ENCODE results near the gene MARCKS. TPM values are rescaled to one million over a fixed set of nuclear protein-coding genes. Genes with fewer than 3 reads are reported as not detected.
A peak's percentile ranks its signal among the peaks of the same experiment; 100 is the strongest.
"Not testable (repeated sequence)": the region's sequence is repeated elsewhere in the genome, so short reads cannot be mapped to it uniquely, and the experiment has no call there.

The MARCKS gene
- polyA plus RNA-seq, 2 of the 4 experiments (the other 2 are of a cell fraction) = 21.2 to 39.4 TPM

- WGBS (ENCODE audit: missing lambda C conversion rate) = 22% methylated on average over 6 of the region's 6 CpGs
- no peak for TF ChIP-seq HMGXB4 (CRISPR knock-in tag; IDR thresholded peaks at IDR 0.05; ENCODE audit: borderline replicate concordance)
- TF ChIP-seq POLR2AphosphoS2 (conservative IDR thresholded peaks at IDR 0.05; ENCODE audit: low read length) = no peak
- no peak for TF ChIP-seq FOSL2 (IDR thresholded peaks at IDR 0.05)
- TF ChIP-seq FOSL2 (CRISPR knock-in tag; IDR thresholded peaks at IDR 0.05) = no peak
- no peak for TF ChIP-seq PBX3 (IDR thresholded peaks at IDR 0.05)
- TF ChIP-seq FOSB (CRISPR knock-in tag; IDR thresholded peaks at IDR 0.05) = no peak
- no peak for TF ChIP-seq RARB (CRISPR knock-in tag; IDR thresholded peaks at IDR 0.05)
- no peak for TF ChIP-seq CEBPB (IDR thresholded peaks at IDR 0.05)
- TF ChIP-seq TFCP2L1 (CRISPR knock-in tag; IDR thresholded peaks at IDR 0.05) = no peak
- TF ChIP-seq ESRRA (IDR thresholded peaks at IDR 0.05; ENCODE audit: borderline replicate concordance, low read length) = no peak
- TF ChIP-seq PHF8 (IDR thresholded peaks at IDR 0.05; ENCODE audit: borderline replicate concordance, low read depth) = no peak
- TF ChIP-seq CBX2 (IDR thresholded peaks at IDR 0.05; ENCODE audit: borderline replicate concordance, low read depth) = no peak
- no peak for TF ChIP-seq ZFP36 (IDR thresholded peaks at IDR 0.05; ENCODE audit: borderline replicate concordance, partially characterized antibody)
- TF ChIP-seq CHD4 (IDR thresholded peaks at IDR 0.05; ENCODE audit: borderline replicate concordance) = no peak
- no peak for TF ChIP-seq HES2 (IDR thresholded peaks at IDR 0.05)
- no peak for TF ChIP-seq EHF (CRISPR knock-in tag; IDR thresholded peaks at IDR 0.05)
- TF ChIP-seq NPAS2 (CRISPR knock-in tag; IDR thresholded peaks at IDR 0.05; ENCODE audit: borderline replicate concordance) = no peak
- no peak for TF ChIP-seq TP53 (CRISPR knock-in tag; IDR thresholded peaks at IDR 0.05)
- no peak for TF ChIP-seq CHD2 (IDR thresholded peaks at IDR 0.05; ENCODE audit: low read length, partially characterized antibody)
- no peak for TF ChIP-seq MYC (IDR thresholded peaks at IDR 0.05; ENCODE audit: borderline replicate concordance, low read length)
- peak; percentile 67 for TF ChIP-seq SMC3 (IDR thresholded peaks at IDR 0.05)
- TF ChIP-seq SREBF2 (IDR thresholded peaks at IDR 0.05) = no peak
- peak; percentile 72 to 83 for TF ChIP-seq RAD21 (conservative IDR thresholded peaks at IDR 0.05 in 1 of 2, IDR thresholded peaks at IDR 0.05 in 1 of 2)
- no peak for TF ChIP-seq KDM5A (IDR thresholded peaks at IDR 0.05)
- no peak for TF ChIP-seq USF2 (IDR thresholded peaks at IDR 0.05)
- TF ChIP-seq CTCF (IDR thresholded peaks at IDR 0.05) = peak; percentile 75
- H3K27ac ChIP-seq = no peak overlapping the region
- FAIRE-seq (no peak), DNase-seq (ENCODE audit: low read depth in 1 of 2, low spot score in 1 of 2) (peak; percentile 32 to 47), ATAC-seq (peak in 1 of 2 experiments; percentile 51; a peak in 1 of 6 replicates)
- H3K4me2 ChIP-seq = peak overlapping the region; percentile 51
- no peaks in the 10 kb centered on the region for H3K4me1 ChIP-seq
- ChIA-PET CTCF (interaction anchor here (0.6 to 3.0 kb wide), 18 partner anchors 9 to 1561 kb away, joined by 3 to 13 read pairs (median 4); no protein-coding TSS in a partner anchor), POLR2A (no interaction called here)
- H3K9me3 ChIP-seq = no peaks in the 10 kb centered on the region
- H3K4me3 ChIP-seq = no peak overlapping the region
These were observed 52.2 kb downstream of the MARCKS start for GRCh38 chr6:113909224-113909856.

GRCh38 chr6:113910285-113910684 is 53.1 kb downstream of the MARCKS start:
- POLR2A ChIA-PET; H3K4me3 ChIP-seq; FAIRE-seq; ATAC-seq; H3K27ac ChIP-seq; H3K4me2 ChIP-seq; DNase-seq (ENCODE audit: low read depth in 1 of 2, low spot score in 1 of 2); H3K4me1 ChIP-seq; H3K9me3 ChIP-seq: not testable (repeated sequence)
- CTCF ChIA-PET = interaction anchor here (0.6 to 3.0 kb wide), 5 partner anchors 9 to 1131 kb away, joined by 3 to 10 read pairs (median 3); no protein-coding TSS in a partner anchor
- 24% methylated on average over 1 of the region's 1 CpG for WGBS (ENCODE audit: missing lambda C conversion rate)

Data from A549 (cell line).